Caco-2 (cell line): ENCODE results near the gene OR52N4. TPM values are rescaled to one million over a fixed set of nuclear protein-coding genes. Genes with fewer than 3 reads are reported as not detected.

Source experiments
- BruUV-seq: library from RNA; stranded (reverse); fragments of 400-500 nt; replicated peaks from 2 replicates; lab custom pipeline; 2021; lab: Mats Ljungman, UMichigan
- CTCF ChIA-PET: fragments of 300-600 bp; sonication (Branson Sonifier 250); formaldehyde crosslinking; loops from one replicate; lab custom pipeline; 2022; ENCODE audit warnings: antibody characterized with exemption; lab: Charles Lee
- POLR2A ChIA-PET: fragments of 300-600 bp; sonication (Branson Sonifier 250); formaldehyde crosslinking; loops from one replicate; lab custom pipeline; 2022; ENCODE audit warnings: antibody characterized with exemption; lab: Charles Lee
- DNase-seq, 2 experiments: peaks; one replicate each; pipeline versions ENCODE4 v3.0.0 to v3.0.0-alpha.2; 2020 to 2022
- H3K27me3 ChIP-seq: replicated peaks from 2 replicates; pipeline ENCODE4 v1.6.0; 2011; ENCODE audit warnings: low read length; ENCODE audit not compliant: control insufficient read depth, insufficient read depth
- H3K36me3 ChIP-seq: 2 replicates; pipeline ENCODE4 v1.5.1; 2011; ENCODE audit warnings: low read length; ENCODE audit not compliant: control insufficient read depth, insufficient read depth
- H3K4me1 ChIP-seq: fragments of 250-450 bp; sonication (Bioruptor Pico); 2 replicates; pipeline ENCODE4 v1.5.1; 2020; ENCODE audit warnings: mild to moderate bottlenecking
- H3K4me3 ChIP-seq: 2 replicates; pipeline ENCODE4 v1.5.1; 2011; ENCODE audit warnings: low read depth, mild to moderate bottlenecking, control low read depth, low read length
- H3K9me3 ChIP-seq: fragments of 250-450 bp; sonication (Bioruptor Pico); 2 replicates; pipeline ENCODE4 v1.5.1; 2020; ENCODE audit warnings: mild to moderate bottlenecking, moderate library complexity
- H3K27ac Mint-ChIP-seq: one replicate; pipeline ENCODE4 v1.8.0; 2022; ENCODE audit warnings: mixed read lengths; ENCODE audit not compliant: unreplicated experiment
- H3K27me3 Mint-ChIP-seq: one replicate; pipeline ENCODE4 v1.8.0; 2022; ENCODE audit warnings: mixed read lengths; ENCODE audit not compliant: insufficient read depth, unreplicated experiment
- H3K36me3 Mint-ChIP-seq: one replicate; pipeline ENCODE4 v1.8.0; 2022; ENCODE audit warnings: mild to moderate bottlenecking, mixed read lengths; ENCODE audit not compliant: insufficient read depth, unreplicated experiment
- H3K4me1 Mint-ChIP-seq: one replicate; pipeline ENCODE4 v1.8.0; 2022; ENCODE audit warnings: low read depth, mixed read lengths; ENCODE audit not compliant: unreplicated experiment
- H3K4me3 Mint-ChIP-seq: one replicate; pipeline ENCODE4 v1.8.0; 2022; ENCODE audit warnings: mild to moderate bottlenecking, moderate library complexity, mixed read lengths; ENCODE audit not compliant: unreplicated experiment
- H3K9me3 Mint-ChIP-seq: one replicate; pipeline ENCODE4 v1.8.0; 2022; ENCODE audit warnings: mixed read lengths; ENCODE audit not compliant: unreplicated experiment
- CTCF ChIP-seq, 2 experiments: fragments of 200-600 bp in 1 of 2; IDR thresholded peaks; 1 replicate in 1 of 2; 2 replicates in 1 of 2; pipeline versions ENCODE4 v1.5.1 to v1.8.0; 2011 to 2022; ENCODE audit warnings: antibody characterized with exemption in 1 of 2, control low read depth in 1 of 2, inconsistent platforms in 1 of 2, low read depth in 1 of 2, low read length in 1 of 2, mild to moderate bottlenecking in 1 of 2, moderate library complexity in 1 of 2; ENCODE audit not compliant: insufficient read depth in 1 of 2, severe bottlenecking in 1 of 2, unreplicated experiment in 1 of 2
- intact Hi-C: fragments of 100-400 bp; cut with micrococcal nuclease; formaldehyde crosslinking; loops from one replicate; pipeline ENCODE4 v1.10.0; 2022; ENCODE audit not compliant: unreplicated experiment
- total RNA-seq: library from RNA; stranded (reverse); gene quantifications from 2 replicates; pipeline ENCODE4 v1.2.3, GENCODE V29; 2022

Gene OR52N4
- total RNA-seq, 1 experiment from 2014 or later, result not detected

- Histone ChIP-seq H3K36me3 (no peaks in the 10 kb centered on the region), H3K27me3 (no peaks in the 10 kb centered on the region), H3K4me1 (no peaks in the 10 kb centered on the region), H3K4me3 (no peak overlapping the region), H3K9me3 (no peaks in the 10 kb centered on the region)
- Mint-ChIP-seq H3K4me1 (no peaks in the 10 kb centered on the region), H3K27ac (no peak overlapping the region), H3K27me3 (no peaks in the 10 kb centered on the region), H3K9me3 (no peaks in the 10 kb centered on the region), H3K4me3 (no peak overlapping the region), H3K36me3 (no peaks in the 10 kb centered on the region)
- POLR2A ChIA-PET, result no interaction called here
- TF ChIP-seq CTCF (IDR thresholded peaks at IDR 0.05; ENCODE audit: insufficient read depth in 1 of 2, low read depth in 1 of 2, low read length in 1 of 2, severe bottlenecking in 1 of 2, unreplicated experiment in 1 of 2), result no peak
- no TSS peak for BruUV-seq
- CTCF ChIA-PET, result no interaction called here
- DNase-seq, result no peak
- intact Hi-C loops, result no loop called here
Observed at GRCh38 chr11:5767056-5767455, 13.0 kb downstream of the OR52N4 start.

- Mint-ChIP-seq H3K4me1 (no peaks in the 10 kb centered on the region), H3K27me3 (no peaks in the 10 kb centered on the region), H3K9me3 (no peaks in the 10 kb centered on the region), H3K36me3 (no peaks in the 10 kb centered on the region), H3K27ac (no peak within 1 kb of the TSS), H3K4me3 (no peak within 1 kb of the TSS)
- no peak for TF ChIP-seq CTCF (IDR thresholded peaks at IDR 0.05; ENCODE audit: insufficient read depth in 1 of 2, low read depth in 1 of 2, low read length in 1 of 2, severe bottlenecking in 1 of 2, unreplicated experiment in 1 of 2)
- BruUV-seq, result no TSS peak
- intact Hi-C loops, result no loop called here
- H3K4me3 ChIP-seq, result no peak within 1 kb of the TSS
- ChIA-PET CTCF (no interaction called here), POLR2A (no interaction called here)
- H3K9me3 ChIP-seq, result no peaks in the 10 kb centered on the region
- no peaks in the 10 kb centered on the region for H3K36me3 ChIP-seq
- no peaks in the 10 kb centered on the region for H3K27me3 ChIP-seq
- no peak for DNase-seq
- H3K4me1 ChIP-seq, result no peaks in the 10 kb centered on the region
Observed at GRCh38 chr11:5783255-5783654, 29.2 kb downstream of the OR52N4 start, which contains the start of gene OR52N5. Gene OR52N5 (minus strand): TSS chr11:5783355. CDS start chr11:5778634, 4,721 bp downstream.

- intact Hi-C loops, result no loop called here
- Histone ChIP-seq H3K27me3 (no peaks in the 10 kb centered on the region), H3K9me3 (peaks cover 3% of the 10 kb centered on the region; the same call in 1 of the 2 replicates), H3K4me1 (no peaks in the 10 kb centered on the region), H3K36me3 (no peaks in the 10 kb centered on the region), H3K4me3 (no peak within 1 kb of the TSS)
- Mint-ChIP-seq H3K36me3 (no peaks in the 10 kb centered on the region), H3K27ac (no peak within 1 kb of the TSS), H3K27me3 (peaks cover 4% of the 10 kb centered on the region), H3K9me3 (no peaks in the 10 kb centered on the region), H3K4me1 (no peaks in the 10 kb centered on the region), H3K4me3 (no peak within 1 kb of the TSS)
- BruUV-seq, result no TSS peak
- POLR2A ChIA-PET, result no interaction called here
- no peak for DNase-seq
- CTCF ChIA-PET, result no interaction called here
- no peak for TF ChIP-seq CTCF (IDR thresholded peaks at IDR 0.05; ENCODE audit: insufficient read depth in 1 of 2, low read depth in 1 of 2, low read length in 1 of 2, severe bottlenecking in 1 of 2, unreplicated experiment in 1 of 2)
Observed at GRCh38 chr11:5791165-5791564, 37.1 kb downstream of the OR52N4 start, which contains the start of gene OR52N1. Gene OR52N1 (minus strand): TSS chr11:5791265. CDS start chr11:5788816, 2,449 bp downstream.
